Neural progenitor cell (in vitro differentiated cells): ENCODE results near the gene DDX10. TPM values are rescaled to one million over a fixed set of nuclear protein-coding genes. Genes with fewer than 3 reads are reported as not detected.

Experiments
- DNase-seq: peaks from one replicate; pipeline ENCODE4 v3.0.0-alpha.2; 2016; ENCODE audit warnings: low spot score
- H2AFZ ChIP-seq: fragments of 200-600 bp; sonication (generic); replicated peaks from 2 replicates; pipeline ENCODE4 v1.6.1; 2016; ENCODE audit warnings: antibody characterized with exemption
- H3F3A ChIP-seq: fragments of 200-600 bp; sonication (generic); 2 replicates; pipeline ENCODE4 v1.6.1; 2016; ENCODE audit warnings: antibody characterized with exemption, low read depth
- H3K27ac ChIP-seq: fragments of 200-600 bp; sonication (generic); 2 replicates; pipeline ENCODE4 v1.5.1; 2016; ENCODE audit warnings: mild to moderate bottlenecking
- H3K27me3 ChIP-seq: fragments of 200-600 bp; sonication (generic); 2 replicates; pipeline ENCODE4 v1.6.1; 2016; ENCODE audit warnings: mild to moderate bottlenecking, moderate library complexity
- H3K36me3 ChIP-seq: fragments of 200-600 bp; sonication (generic); 2 replicates; pipeline ENCODE4 v1.5.1; 2016
- H3K4me1 ChIP-seq: fragments of 200-600 bp; sonication (generic); 2 replicates; pipeline ENCODE4 v1.6.1; 2016; ENCODE audit warnings: mixed run types
- H3K4me2 ChIP-seq: fragments of 200-600 bp; sonication (generic); 2 replicates; pipeline ENCODE4 v1.6.1; 2016
- H3K4me3 ChIP-seq: fragments of 200-600 bp; sonication (generic); 2 replicates; pipeline ENCODE4 v1.5.1; 2016
- H3K79me2 ChIP-seq: fragments of 200-600 bp; sonication (generic); 2 replicates; pipeline ENCODE4 v1.6.1; 2016; ENCODE audit warnings: low read depth
- H3K9ac ChIP-seq: fragments of 200-600 bp; sonication (generic); 2 replicates; pipeline ENCODE4 v1.6.1; 2016
- H3K9me3 ChIP-seq: fragments of 200-600 bp; sonication (generic); 2 replicates; pipeline ENCODE4 v1.5.1; 2016; ENCODE audit warnings: low read depth
- H4K20me1 ChIP-seq: fragments of 200-600 bp; sonication (generic); 2 replicates; pipeline ENCODE4 v1.6.1; 2016; ENCODE audit warnings: low read depth
- H3K27ac Mint-ChIP-seq: 3 replicates; pipeline ENCODE4 v1.8.0; 2021; ENCODE audit warnings: mixed read lengths
- H3K27me3 Mint-ChIP-seq: 2 replicates; pipeline ENCODE4 v1.8.0; 2022; ENCODE audit warnings: low read depth, mild to moderate bottlenecking, inconsistent platforms, moderate library complexity, mixed read lengths; ENCODE audit not compliant: insufficient read depth
- H3K36me3 Mint-ChIP-seq: 3 replicates; pipeline ENCODE4 v1.8.0; 2021; ENCODE audit warnings: mixed read lengths
- H3K4me1 Mint-ChIP-seq: 3 replicates; pipeline ENCODE4 v1.8.0; 2021; ENCODE audit warnings: mixed read lengths
- H3K4me3 Mint-ChIP-seq: 3 replicates; pipeline ENCODE4 v1.8.0; 2021; ENCODE audit warnings: mild to moderate bottlenecking, moderate library complexity, mixed read lengths
- H3K9me3 Mint-ChIP-seq: 3 replicates; pipeline ENCODE4 v1.8.0; 2020; ENCODE audit warnings: mixed read lengths
- EZH2 ChIP-seq: fragments of 200-600 bp; sonication (generic); IDR thresholded peaks from 2 replicates; pipeline ENCODE4 v1.6.1; 2017; ENCODE audit warnings: antibody characterized with exemption, mild to moderate bottlenecking, moderate library complexity
- EZH2phosphoT487 ChIP-seq: fragments of 200-600 bp; sonication (generic); IDR thresholded peaks from 2 replicates; pipeline ENCODE4 v1.6.1; 2017; ENCODE audit warnings: antibody characterized with exemption
- total RNA-seq: library from RNA; depleted of rRNA; stranded (reverse); fragments of >200 nt; gene quantifications from 2 replicates; pipeline ENCODE4 v1.2.3, GENCODE V29; 2015; ENCODE audit warnings: low replicate concordance
- TF ChIP-seq, protein P1 (sequence below): fragments of 200-600 bp; sonication (generic); IDR thresholded peaks from 2 replicates; pipeline ENCODE4 v1.5.1; 2017; ENCODE audit warnings: antibody characterized with exemption, mild to moderate bottlenecking

Gene DDX10
- total RNA-seq, 1 donor from 2014 or later, result 34.1 TPM

DNA sequence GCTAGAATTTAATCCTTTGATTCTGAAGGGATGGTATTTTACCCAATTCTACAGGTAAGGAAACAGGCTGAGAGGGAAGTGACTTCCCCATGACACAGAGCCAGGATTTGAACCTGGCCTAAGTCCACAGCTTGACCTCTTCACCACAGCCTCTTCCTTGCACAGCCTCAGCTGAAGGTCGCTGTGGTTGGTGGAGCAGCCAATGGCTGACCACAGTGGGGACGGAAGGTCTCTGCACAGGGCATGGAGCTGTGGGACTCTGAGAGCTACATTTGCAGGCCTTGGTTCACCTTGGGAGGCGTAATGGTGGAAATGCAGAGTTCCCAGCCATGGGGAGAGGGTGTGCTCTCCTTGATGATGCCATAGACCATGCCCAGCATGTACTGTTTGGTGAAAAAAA, 295.0 kb downstream of the DDX10 start:
- Histone ChIP-seq H3K4me2 (no peak overlapping the region), H3K27ac (no peak overlapping the region), H3K27me3 (no peaks in the 10 kb centered on the region), H3K9me3 (no peaks in the 10 kb centered on the region), H3K4me1 (peaks cover 4% of the 10 kb centered on the region), H3K36me3 (no peaks in the 10 kb centered on the region), H3K79me2 (no peaks in the 10 kb centered on the region), H2AFZ (no peak overlapping the region), H4K20me1 (no peaks in the 10 kb centered on the region), H3F3A (no peaks in the 10 kb centered on the region), H3K9ac (no peak overlapping the region), H3K4me3 (no peak overlapping the region)
- Mint-ChIP-seq H3K27me3 (no peaks in the 10 kb centered on the region), H3K36me3 (no peaks in the 10 kb centered on the region), H3K4me1 (peaks cover 20% of the 10 kb centered on the region), H3K9me3 (no peaks in the 10 kb centered on the region), H3K4me3 (no peak overlapping the region), H3K27ac (no peak overlapping the region)
- no peak for DNase-seq
- TF ChIP-seq, protein P1, sequence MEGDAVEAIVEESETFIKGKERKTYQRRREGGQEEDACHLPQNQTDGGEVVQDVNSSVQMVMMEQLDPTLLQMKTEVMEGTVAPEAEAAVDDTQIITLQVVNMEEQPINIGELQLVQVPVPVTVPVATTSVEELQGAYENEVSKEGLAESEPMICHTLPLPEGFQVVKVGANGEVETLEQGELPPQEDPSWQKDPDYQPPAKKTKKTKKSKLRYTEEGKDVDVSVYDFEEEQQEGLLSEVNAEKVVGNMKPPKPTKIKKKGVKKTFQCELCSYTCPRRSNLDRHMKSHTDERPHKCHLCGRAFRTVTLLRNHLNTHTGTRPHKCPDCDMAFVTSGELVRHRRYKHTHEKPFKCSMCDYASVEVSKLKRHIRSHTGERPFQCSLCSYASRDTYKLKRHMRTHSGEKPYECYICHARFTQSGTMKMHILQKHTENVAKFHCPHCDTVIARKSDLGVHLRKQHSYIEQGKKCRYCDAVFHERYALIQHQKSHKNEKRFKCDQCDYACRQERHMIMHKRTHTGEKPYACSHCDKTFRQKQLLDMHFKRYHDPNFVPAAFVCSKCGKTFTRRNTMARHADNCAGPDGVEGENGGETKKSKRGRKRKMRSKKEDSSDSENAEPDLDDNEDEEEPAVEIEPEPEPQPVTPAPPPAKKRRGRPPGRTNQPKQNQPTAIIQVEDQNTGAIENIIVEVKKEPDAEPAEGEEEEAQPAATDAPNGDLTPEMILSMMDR, result no peak
- no peak for TF ChIP-seq EZH2phosphoT487
- no peak for TF ChIP-seq EZH2

DNA sequence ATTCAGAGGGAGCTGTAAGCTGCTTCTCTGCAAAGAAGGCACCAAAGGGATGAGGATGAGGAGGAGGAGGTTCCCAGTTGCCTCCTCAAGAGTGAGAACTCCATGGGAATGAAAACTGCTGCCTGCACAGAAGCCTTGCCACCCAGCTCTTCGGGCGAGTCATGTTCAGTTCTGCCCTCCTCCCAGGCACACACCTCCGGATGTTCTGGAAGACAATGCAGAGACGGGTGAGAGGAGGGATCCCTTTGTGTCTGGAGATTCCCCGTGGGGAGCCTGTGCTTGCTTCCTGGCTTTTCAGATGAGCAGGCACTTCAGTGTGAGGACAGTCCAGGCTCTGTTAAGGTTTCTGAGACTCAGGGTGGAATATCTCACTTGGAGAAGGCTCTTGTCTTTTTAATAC, 295.6 kb downstream of the DDX10 start:
- H3K4me1 Mint-ChIP-seq, result peaks cover 20% of the 10 kb centered on the region
- Histone ChIP-seq H2AFZ (peak overlapping the region; percentile 72), H3F3A (no peaks in the 10 kb centered on the region), H3K27ac (no peak overlapping the region), H3K79me2 (no peaks in the 10 kb centered on the region), H3K9me3 (no peaks in the 10 kb centered on the region), H4K20me1 (no peaks in the 10 kb centered on the region), H3K9ac (no peak overlapping the region), H3K27me3 (no peaks in the 10 kb centered on the region), H3K36me3 (no peaks in the 10 kb centered on the region), H3K4me1 (peaks cover 4% of the 10 kb centered on the region), H3K4me3 (no peak overlapping the region), H3K4me2 (peak overlapping the region; percentile 7)
- H3K27me3 Mint-ChIP-seq, result no peaks in the 10 kb centered on the region
- H3K4me3 Mint-ChIP-seq, result no peak overlapping the region
- no peaks in the 10 kb centered on the region for H3K9me3 Mint-ChIP-seq
- TF ChIP-seq EZH2, result no peak
- TF ChIP-seq EZH2phosphoT487, result no peak
- TF ChIP-seq, protein P1, result no peak
- H3K27ac Mint-ChIP-seq, result no peak overlapping the region
- DNase-seq, result peak; percentile 43
- no peaks in the 10 kb centered on the region for H3K36me3 Mint-ChIP-seq

DNA sequence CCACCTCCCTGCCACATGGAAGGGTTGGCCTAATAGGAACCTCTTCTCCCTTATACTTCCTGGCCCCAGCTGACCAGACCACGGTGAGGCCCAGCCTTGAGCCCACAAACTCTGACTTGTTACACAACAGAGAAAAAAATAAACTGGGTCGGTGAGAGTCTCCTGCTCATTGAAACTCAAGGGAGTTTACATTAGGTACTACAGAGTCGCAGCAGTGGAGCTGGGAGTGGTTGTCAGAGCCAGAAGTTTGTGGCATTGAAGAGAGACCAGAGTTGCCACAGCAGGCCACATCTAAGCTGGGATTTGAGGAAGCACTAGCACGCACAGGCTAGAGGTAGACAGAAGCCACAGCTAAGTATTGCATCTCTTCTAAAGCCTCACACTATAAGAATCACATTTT, 296.2 kb downstream of the DDX10 start:
- TF ChIP-seq, protein P1, result no peak
- TF ChIP-seq EZH2 (no peak), EZH2phosphoT487 (no peak)
- Histone ChIP-seq H3K9me3 (no peaks in the 10 kb centered on the region), H3K36me3 (no peaks in the 10 kb centered on the region), H3K27ac (no peak overlapping the region), H3K79me2 (no peaks in the 10 kb centered on the region), H3K27me3 (no peaks in the 10 kb centered on the region), H3K9ac (no peak overlapping the region), H3K4me3 (no peak overlapping the region), H2AFZ (peak overlapping the region; percentile 72), H3K4me1 (peaks cover 4% of the 10 kb centered on the region), H3F3A (no peaks in the 10 kb centered on the region), H3K4me2 (no peak overlapping the region), H4K20me1 (no peaks in the 10 kb centered on the region)
- no peak for DNase-seq
- Mint-ChIP-seq H3K36me3 (no peaks in the 10 kb centered on the region), H3K4me3 (no peak overlapping the region), H3K4me1 (peaks cover 20% of the 10 kb centered on the region), H3K27ac (peak overlapping the region; percentile 44), H3K27me3 (no peaks in the 10 kb centered on the region), H3K9me3 (no peaks in the 10 kb centered on the region)
